ENCODE measurements around the gene SULT1A2.

GRCh38 chr16:28569968-28570752, 26.7 kb downstream of the SULT1A2 start:
- no peak for TF ChIP-seq EZH2 (IDR thresholded peaks at IDR 0.05; ENCODE audit: low read depth)
- TF ChIP-seq, protein P1, sequence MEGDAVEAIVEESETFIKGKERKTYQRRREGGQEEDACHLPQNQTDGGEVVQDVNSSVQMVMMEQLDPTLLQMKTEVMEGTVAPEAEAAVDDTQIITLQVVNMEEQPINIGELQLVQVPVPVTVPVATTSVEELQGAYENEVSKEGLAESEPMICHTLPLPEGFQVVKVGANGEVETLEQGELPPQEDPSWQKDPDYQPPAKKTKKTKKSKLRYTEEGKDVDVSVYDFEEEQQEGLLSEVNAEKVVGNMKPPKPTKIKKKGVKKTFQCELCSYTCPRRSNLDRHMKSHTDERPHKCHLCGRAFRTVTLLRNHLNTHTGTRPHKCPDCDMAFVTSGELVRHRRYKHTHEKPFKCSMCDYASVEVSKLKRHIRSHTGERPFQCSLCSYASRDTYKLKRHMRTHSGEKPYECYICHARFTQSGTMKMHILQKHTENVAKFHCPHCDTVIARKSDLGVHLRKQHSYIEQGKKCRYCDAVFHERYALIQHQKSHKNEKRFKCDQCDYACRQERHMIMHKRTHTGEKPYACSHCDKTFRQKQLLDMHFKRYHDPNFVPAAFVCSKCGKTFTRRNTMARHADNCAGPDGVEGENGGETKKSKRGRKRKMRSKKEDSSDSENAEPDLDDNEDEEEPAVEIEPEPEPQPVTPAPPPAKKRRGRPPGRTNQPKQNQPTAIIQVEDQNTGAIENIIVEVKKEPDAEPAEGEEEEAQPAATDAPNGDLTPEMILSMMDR (conservative IDR thresholded peaks at IDR 0.05): no peak

All from PC-9 (cell line).